A673 (cell line): ENCODE data around the gene CMC4.

Experiments used
- EZH2 ChIP-seq: fragments of 200-600 bp; sonication (generic); IDR thresholded peaks from 2 replicates; pipeline ENCODE4 v1.6.1; 2017; ENCODE audit warnings: borderline replicate concordance, low read depth, mild to moderate bottlenecking, mixed read lengths, antibody characterized with exemption, low read length; ENCODE audit not compliant: poor library complexity, severe bottlenecking
- TF ChIP-seq, protein P1 (sequence below): fragments of 300-800, 200-600 bp; sonication (generic); conservative IDR thresholded peaks from 2 replicates; pipeline ENCODE4 v1.5.1; 2017; ENCODE audit warnings: low read depth, mild to moderate bottlenecking, antibody characterized with exemption, low read length, moderate library complexity, mixed read lengths

DNA sequence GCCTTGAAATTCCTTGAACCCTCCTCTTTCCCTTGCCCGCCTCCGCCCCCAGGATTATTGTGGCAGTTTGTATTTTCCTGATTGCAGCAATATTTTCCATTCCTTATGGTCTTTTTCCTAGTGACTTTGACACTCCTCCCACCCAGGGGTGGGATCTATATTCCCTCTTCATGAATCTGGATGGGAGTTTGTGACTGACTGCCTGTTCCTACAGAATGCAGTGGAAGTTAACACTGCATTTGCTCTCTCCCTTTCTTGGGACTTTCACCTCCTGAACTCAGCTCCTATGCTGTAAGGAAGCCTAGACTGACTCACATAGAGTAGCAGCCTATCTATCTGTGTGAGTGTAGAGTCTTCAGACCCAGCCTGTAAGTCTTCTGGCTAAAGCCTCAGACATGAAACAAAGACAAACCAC lies 42.1 kb downstream of the CMC4 start:
- TF ChIP-seq EZH2 = no peak
- TF ChIP-seq, protein P1, sequence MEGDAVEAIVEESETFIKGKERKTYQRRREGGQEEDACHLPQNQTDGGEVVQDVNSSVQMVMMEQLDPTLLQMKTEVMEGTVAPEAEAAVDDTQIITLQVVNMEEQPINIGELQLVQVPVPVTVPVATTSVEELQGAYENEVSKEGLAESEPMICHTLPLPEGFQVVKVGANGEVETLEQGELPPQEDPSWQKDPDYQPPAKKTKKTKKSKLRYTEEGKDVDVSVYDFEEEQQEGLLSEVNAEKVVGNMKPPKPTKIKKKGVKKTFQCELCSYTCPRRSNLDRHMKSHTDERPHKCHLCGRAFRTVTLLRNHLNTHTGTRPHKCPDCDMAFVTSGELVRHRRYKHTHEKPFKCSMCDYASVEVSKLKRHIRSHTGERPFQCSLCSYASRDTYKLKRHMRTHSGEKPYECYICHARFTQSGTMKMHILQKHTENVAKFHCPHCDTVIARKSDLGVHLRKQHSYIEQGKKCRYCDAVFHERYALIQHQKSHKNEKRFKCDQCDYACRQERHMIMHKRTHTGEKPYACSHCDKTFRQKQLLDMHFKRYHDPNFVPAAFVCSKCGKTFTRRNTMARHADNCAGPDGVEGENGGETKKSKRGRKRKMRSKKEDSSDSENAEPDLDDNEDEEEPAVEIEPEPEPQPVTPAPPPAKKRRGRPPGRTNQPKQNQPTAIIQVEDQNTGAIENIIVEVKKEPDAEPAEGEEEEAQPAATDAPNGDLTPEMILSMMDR = no peak
